ENCODE measurements around the gene PTPRR. TPM values are rescaled to one million over a fixed set of nuclear protein-coding genes. Genes with fewer than 3 reads are reported as not detected.
A peak's percentile ranks its signal among the peaks of the same experiment; 100 is the strongest.

The PTPRR gene
- total RNA-seq, 1 donor from 2014 or later = under 0.01 TPM

DNA sequence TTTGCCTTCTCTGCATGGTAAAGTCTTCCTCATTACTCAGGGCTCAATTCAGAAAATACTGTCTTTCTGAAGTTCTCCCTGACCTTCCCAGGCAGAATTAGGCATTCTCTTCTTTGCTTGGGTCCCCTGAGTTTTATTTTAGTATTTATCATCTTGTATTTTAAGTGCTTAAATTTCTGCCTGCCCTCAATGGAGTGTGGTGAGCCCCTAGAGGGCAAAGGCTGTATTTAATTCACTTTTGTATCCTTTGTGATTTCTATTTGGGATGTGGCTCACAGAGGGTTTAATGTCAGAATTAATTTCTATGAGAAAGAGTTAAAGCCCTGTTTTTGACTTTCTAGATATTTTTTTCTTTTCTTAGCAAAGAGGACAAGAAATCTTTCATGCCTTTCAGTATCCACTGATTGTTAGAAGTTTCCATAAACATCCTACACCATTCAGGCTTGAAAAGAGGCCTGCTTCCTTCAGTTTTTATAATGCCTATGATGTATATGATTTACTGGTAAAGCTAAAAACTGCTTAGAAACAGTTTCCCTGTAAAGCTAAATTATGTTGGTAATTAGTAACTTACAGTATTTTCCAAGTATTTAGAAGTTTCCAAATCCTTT is 227.8 kb downstream of the PTPRR start:
- Histone ChIP-seq H3K36me3 (ENCODE audit: control insufficient read depth, insufficient read depth, low read length) (no peaks in the 10 kb centered on the region), H3K27me3 (ENCODE audit: control insufficient read depth, insufficient read depth, low read length) (no peaks in the 10 kb centered on the region), H3K4me3 (ENCODE audit: low read depth, low read length) (no peak overlapping the region)
- FAIRE-seq = no peak
- peak; percentile 15 for DNase-seq (ENCODE audit: low read depth)
- TF ChIP-seq, protein P1, sequence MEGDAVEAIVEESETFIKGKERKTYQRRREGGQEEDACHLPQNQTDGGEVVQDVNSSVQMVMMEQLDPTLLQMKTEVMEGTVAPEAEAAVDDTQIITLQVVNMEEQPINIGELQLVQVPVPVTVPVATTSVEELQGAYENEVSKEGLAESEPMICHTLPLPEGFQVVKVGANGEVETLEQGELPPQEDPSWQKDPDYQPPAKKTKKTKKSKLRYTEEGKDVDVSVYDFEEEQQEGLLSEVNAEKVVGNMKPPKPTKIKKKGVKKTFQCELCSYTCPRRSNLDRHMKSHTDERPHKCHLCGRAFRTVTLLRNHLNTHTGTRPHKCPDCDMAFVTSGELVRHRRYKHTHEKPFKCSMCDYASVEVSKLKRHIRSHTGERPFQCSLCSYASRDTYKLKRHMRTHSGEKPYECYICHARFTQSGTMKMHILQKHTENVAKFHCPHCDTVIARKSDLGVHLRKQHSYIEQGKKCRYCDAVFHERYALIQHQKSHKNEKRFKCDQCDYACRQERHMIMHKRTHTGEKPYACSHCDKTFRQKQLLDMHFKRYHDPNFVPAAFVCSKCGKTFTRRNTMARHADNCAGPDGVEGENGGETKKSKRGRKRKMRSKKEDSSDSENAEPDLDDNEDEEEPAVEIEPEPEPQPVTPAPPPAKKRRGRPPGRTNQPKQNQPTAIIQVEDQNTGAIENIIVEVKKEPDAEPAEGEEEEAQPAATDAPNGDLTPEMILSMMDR (IDR thresholded peaks at IDR 0.05; ENCODE audit: insufficient read depth, low read length, severe bottlenecking) = peak; percentile 28

DNA sequence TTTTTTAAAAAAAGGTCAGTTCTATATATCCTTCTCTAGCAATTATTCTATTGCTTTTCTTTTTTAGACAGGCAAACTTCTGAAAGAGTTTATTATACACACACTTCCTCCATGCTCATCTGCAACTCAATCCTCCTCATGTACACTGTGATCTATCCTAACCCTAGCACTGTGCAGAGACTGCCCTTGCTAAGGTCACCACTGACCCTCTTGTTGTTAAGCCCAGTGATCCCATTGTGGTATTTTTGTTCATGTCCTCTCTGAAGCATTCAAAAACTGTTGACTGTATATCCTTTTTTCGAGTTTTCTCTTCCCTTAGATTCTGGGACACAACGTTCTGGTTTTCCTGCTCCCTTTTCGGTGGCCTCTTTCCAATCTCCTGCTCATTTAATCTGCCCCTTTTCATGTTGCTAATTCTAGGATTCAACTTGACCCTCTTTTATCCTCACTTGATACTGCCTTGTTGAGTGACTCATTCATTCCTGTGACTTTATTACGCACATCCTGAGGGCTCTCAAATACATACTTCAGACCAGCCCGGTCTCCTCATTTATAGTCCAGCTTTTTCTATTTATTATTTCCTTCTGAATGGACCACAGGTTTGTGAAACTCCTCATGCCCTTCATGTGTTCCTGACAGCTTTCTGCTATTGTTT is 229.4 kb downstream of the PTPRR start:
- DNase-seq (ENCODE audit: low read depth) (peak; percentile 39), FAIRE-seq (no peak)
- no peaks in the 10 kb centered on the region for H3K27me3 ChIP-seq (ENCODE audit: control insufficient read depth, insufficient read depth, low read length)
- H3K36me3 ChIP-seq (ENCODE audit: control insufficient read depth, insufficient read depth, low read length) = no peaks in the 10 kb centered on the region
- H3K4me3 ChIP-seq (ENCODE audit: low read depth, low read length) = no peak overlapping the region
- TF ChIP-seq, protein P1 (IDR thresholded peaks at IDR 0.05; ENCODE audit: insufficient read depth, low read length, severe bottlenecking) = no peak

DNA sequence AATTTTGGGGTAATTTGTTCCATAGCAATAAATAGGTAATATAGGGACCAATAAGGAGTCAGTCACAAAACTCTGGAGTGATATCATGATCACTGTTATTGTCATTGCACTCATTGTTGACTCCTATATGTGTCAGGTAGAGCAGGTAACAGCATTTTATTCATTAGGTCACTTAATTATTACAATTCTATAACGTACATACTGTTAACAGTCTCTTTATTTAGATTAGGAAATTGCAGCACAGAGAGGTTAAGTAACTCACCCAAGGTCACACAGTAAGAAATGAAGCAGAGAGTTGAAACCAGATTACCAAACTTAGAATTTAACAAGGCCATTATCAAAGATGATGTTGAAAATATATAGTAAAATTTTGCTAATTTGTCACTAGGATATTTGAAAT is 233.6 kb downstream of the PTPRR start:
- H3K36me3 ChIP-seq (ENCODE audit: control insufficient read depth, insufficient read depth, low read length) = no peaks in the 10 kb centered on the region
- H3K27me3 ChIP-seq (ENCODE audit: control insufficient read depth, insufficient read depth, low read length) = no peaks in the 10 kb centered on the region
- FAIRE-seq = no peak
- no peak for DNase-seq (ENCODE audit: low read depth)
- TF ChIP-seq, protein P1 (IDR thresholded peaks at IDR 0.05; ENCODE audit: insufficient read depth, low read length, severe bottlenecking) = no peak
- H3K4me3 ChIP-seq (ENCODE audit: low read depth, low read length) = no peak overlapping the region

DNA sequence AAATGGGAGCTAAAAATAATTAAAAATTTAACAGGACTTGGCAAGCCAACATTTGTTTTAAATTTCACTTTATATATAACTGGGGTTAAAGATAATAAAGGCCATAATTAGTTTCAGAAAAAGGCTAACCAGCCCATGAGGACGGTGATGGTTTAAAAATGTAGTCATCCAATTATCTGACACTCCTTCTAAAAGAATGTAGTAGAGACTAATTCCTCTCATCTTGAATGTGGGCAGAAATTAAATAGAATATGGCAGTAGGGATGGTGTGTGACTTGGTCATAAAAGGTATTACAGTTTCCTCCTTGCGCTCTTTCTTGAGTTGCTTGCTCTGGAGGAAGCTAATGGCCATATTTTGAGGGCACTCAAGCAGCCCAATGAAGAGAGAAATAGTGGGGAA is 234.2 kb downstream of the PTPRR start:
- no peak overlapping the region for H3K4me3 ChIP-seq (ENCODE audit: low read depth, low read length)
- TF ChIP-seq, protein P1 (IDR thresholded peaks at IDR 0.05; ENCODE audit: insufficient read depth, low read length, severe bottlenecking) = no peak
- H3K36me3 ChIP-seq (ENCODE audit: control insufficient read depth, insufficient read depth, low read length) = no peaks in the 10 kb centered on the region
- no peak for DNase-seq (ENCODE audit: low read depth)
- no peak for FAIRE-seq
- H3K27me3 ChIP-seq (ENCODE audit: control insufficient read depth, insufficient read depth, low read length) = no peaks in the 10 kb centered on the region

DNA sequence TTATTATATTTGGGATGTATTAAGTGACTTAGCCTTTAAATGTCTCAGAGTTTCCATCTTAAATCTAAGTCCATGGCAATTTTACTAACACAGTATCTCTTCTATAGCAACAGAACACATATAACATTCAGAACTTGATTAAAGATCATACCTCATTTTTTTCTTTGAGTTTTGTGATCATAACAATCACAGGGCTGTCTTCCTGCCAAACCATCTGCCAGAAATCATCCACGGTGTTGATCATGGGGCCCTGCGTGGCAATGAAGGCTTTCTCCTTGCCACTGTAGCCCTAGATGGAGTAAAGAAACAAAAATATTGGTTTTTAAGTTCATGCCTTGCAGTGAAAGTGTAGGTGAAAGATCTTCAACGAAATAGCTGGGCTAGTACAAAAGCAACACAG is 236.6 kb downstream of the PTPRR start:
- TF ChIP-seq, protein P1 (IDR thresholded peaks at IDR 0.05; ENCODE audit: insufficient read depth, low read length, severe bottlenecking) = no peak
- Histone ChIP-seq H3K4me3 (ENCODE audit: low read depth, low read length) (no peak overlapping the region), H3K27me3 (ENCODE audit: control insufficient read depth, insufficient read depth, low read length) (no peaks in the 10 kb centered on the region), H3K36me3 (ENCODE audit: control insufficient read depth, insufficient read depth, low read length) (no peaks in the 10 kb centered on the region)
- FAIRE-seq = no peak
- no peak for DNase-seq (ENCODE audit: low read depth)
